Mucosa of stomach (tissue), 1 donor: ENCODE data around the gene BUB3.

ENCODE experiments used
- H3K27me3 ChIP-seq: one replicate; pipeline ENCODE4 v1.7.0; 2013; ENCODE audit warnings: mild to moderate bottlenecking, low read length; ENCODE audit not compliant: control insufficient read depth, insufficient read depth
- H3K36me3 ChIP-seq: one replicate; pipeline ENCODE4 v1.7.0; 2013; ENCODE audit warnings: low read length; ENCODE audit not compliant: control insufficient read depth, insufficient read depth
- H3K4me1 ChIP-seq: one replicate; pipeline ENCODE4 v1.7.0; 2013; ENCODE audit warnings: mild to moderate bottlenecking, low read length; ENCODE audit not compliant: control insufficient read depth, insufficient read depth
- H3K4me3 ChIP-seq: one replicate; pipeline ENCODE4 v1.7.0; 2013; ENCODE audit warnings: low read length
- H3K9ac ChIP-seq: one replicate; pipeline ENCODE4 v1.7.0; 2013; ENCODE audit warnings: mild to moderate bottlenecking, low read length, moderate library complexity
- H3K9me3 ChIP-seq: one replicate; pipeline ENCODE4 v1.7.0; 2013; ENCODE audit warnings: mild to moderate bottlenecking, low read length, moderate library complexity; ENCODE audit not compliant: control insufficient read depth
- donor health status: Pancreatic carcinoma.

BUB3 gene

DNA sequence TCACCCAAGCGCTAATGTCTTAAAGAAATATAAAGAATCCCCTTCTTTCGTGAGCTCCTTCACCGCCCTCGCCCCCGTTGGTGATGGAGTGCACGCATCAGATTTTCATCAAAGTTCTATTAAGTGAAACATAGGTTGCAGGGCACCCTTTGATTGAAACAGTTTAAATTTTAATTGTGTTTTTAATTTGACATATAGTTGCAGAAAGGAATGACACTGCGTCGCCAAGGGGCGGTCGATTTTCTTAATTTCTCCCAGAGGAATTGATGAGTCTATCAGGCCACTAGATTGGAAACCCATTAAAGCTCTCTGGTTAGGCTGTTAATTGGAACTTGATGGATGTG, 10.4 kb upstream of the BUB3 start:
- peaks cover 22% of the 10 kb centered on the region for H3K4me1 ChIP-seq
- H3K9ac ChIP-seq, result no peak overlapping the region
- no peaks in the 10 kb centered on the region for H3K9me3 ChIP-seq
- peaks cover 100% of the 10 kb centered on the region for H3K27me3 ChIP-seq
- H3K36me3 ChIP-seq, result no peaks in the 10 kb centered on the region
- no peak overlapping the region for H3K4me3 ChIP-seq

DNA sequence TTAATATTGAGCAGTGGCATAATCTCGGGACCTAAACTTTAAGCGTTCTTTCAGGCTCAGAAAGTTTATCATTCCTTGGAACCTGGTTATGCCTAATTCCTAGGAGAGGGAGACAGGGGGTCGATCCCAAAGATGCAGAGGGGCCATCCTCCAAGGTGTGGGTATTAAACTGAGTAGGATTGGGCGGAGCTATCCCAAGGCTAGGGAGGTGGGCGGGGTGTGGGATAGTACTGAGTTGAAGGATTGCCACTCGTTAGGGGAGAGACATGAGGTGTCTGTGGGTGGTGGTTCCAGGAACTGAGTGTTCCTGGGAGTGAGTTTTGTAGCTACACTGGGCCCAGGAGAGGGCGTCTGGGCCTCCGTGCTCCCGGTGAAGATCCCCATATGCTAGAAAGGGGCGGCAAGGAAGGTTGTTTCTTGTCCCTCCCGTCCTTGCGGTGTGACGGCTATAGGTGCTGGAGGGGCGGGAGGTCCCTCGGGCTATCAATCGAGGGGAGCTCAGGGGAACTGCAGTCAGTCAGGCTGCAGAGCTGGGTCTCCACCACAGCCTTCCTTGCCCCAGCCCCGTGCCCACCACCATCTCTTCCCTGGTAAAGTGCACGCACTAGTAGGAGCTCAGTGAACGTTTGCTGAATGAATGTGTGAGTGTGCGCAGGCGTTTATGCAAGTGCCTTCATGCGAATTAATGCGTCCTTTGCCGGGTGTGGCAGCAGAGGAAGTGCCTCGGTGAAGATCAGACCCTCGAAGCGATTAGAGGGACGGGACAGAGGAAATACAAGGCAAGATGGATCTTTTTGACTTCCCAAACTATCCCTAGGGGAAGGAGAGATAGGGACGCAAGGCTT, 9.3 kb upstream of the BUB3 start:
- peaks cover 16% of the 10 kb centered on the region for H3K4me1 ChIP-seq
- H3K9ac ChIP-seq, result no peak overlapping the region
- no peak overlapping the region for H3K4me3 ChIP-seq
- no peaks in the 10 kb centered on the region for H3K36me3 ChIP-seq
- peaks cover 100% of the 10 kb centered on the region for H3K27me3 ChIP-seq
- H3K9me3 ChIP-seq, result no peaks in the 10 kb centered on the region

DNA sequence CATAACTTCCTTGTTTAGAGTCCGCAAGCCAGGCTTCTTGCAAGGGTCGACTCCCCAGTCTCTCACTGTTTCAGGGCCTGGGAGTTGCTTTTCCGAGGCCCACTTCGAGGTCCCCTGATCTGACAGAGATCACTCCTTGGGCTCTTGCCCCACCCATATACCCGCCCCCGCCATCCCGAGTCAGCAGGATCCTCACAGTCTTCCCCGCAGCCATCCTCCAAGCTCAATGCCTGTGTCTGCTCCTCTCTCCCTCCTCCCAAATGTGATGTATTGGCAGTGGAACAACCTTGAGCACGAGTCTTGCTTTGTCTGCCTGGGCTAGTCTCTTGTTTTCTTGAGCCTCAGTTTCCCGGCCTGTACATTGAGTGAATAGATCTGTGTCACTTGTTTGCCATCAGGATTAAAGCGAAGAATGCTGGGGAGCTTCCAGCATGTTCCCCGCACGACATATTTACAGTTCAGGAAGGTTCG, 8.6 kb upstream of the BUB3 start:
- Histone ChIP-seq H3K4me3 (no peak overlapping the region), H3K9ac (no peak overlapping the region), H3K27me3 (peaks cover 100% of the 10 kb centered on the region), H3K4me1 (peaks cover 10% of the 10 kb centered on the region), H3K9me3 (no peaks in the 10 kb centered on the region), H3K36me3 (no peaks in the 10 kb centered on the region)

DNA sequence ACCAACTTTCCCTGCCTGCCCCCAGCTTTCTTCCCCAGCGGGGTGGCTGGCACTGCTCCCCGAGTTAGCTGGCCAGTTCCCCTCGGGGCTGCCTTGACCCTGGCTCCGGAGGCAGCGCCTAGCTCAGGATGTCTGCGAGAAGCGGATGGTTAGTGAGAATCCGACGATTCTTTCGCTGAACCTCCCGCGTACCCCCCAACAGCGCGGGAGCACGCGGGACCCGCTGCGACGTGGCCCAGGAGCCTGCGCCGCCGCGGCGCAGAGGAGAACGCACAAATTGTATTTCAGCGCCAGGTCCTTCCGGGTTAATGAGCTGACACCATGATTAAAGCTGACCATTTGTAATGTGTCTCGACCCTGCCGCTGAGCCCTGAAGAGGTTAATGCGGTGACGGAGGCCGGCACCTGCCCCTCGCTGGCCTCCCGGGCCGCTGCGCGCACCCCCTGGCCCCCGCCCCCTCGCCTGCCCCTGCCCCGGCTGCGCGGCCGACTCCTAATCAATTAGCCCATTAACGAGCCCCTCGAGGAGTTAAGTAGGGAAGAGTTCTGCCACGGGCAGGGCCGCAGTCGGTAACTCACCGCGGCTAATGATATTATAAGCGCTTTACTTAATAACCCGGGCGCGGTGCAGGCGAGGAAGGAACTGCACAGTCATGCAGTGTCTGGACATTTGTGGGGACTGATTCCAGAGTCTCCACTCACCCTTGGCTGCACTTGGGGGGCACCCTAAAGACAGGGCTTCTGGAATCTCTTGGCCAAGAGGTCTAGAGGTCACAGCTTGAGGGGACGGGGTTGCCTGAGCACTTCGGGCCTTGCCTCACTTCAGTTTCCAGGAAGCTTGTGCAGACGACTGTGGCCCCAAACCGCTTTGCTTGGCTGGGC, 7.9 kb upstream of the BUB3 start:
- Histone ChIP-seq H3K27me3 (peaks cover 100% of the 10 kb centered on the region), H3K4me1 (peaks cover 10% of the 10 kb centered on the region), H3K4me3 (no peak overlapping the region), H3K36me3 (no peaks in the 10 kb centered on the region), H3K9me3 (no peaks in the 10 kb centered on the region), H3K9ac (no peak overlapping the region)

DNA sequence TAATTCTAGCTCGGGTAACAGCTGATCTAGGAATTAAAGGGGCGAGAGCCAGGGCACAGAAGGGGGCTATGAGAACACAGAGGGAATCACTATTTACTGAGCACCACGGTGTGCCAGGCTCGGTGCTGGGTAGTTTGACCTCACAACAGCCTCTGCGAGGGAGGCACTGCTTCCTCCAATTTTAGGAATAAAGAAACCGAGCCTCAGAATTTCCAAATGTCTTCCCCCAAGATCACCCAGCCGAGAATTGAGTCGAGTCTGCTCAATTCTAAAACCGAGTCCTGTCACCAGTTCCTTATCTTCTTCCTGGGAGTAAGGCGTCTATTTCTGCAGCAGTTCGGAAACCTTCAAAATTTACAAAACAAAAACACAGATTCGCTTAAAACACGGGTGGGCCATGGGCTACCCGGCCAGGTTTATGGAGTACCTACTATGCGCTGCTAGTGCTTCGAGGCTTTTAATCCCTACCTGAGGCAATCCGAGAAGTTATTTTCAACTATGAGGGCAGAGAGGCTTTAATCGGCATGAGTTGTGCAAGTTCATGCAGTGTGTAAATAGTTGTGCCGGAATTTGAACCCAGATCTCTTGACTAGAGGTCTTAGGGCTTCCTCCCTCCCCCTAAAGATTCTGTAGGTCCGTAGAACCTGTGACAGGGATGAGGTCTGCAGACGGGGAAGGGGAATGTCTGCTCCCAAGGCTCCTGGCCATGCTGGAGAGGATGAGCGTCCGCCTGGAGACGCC, 7.1 kb upstream of the BUB3 start:
- Histone ChIP-seq H3K9me3 (no peaks in the 10 kb centered on the region), H3K4me1 (peaks cover 10% of the 10 kb centered on the region), H3K4me3 (no peak overlapping the region), H3K36me3 (no peaks in the 10 kb centered on the region), H3K9ac (no peak overlapping the region), H3K27me3 (peaks cover 100% of the 10 kb centered on the region)

DNA sequence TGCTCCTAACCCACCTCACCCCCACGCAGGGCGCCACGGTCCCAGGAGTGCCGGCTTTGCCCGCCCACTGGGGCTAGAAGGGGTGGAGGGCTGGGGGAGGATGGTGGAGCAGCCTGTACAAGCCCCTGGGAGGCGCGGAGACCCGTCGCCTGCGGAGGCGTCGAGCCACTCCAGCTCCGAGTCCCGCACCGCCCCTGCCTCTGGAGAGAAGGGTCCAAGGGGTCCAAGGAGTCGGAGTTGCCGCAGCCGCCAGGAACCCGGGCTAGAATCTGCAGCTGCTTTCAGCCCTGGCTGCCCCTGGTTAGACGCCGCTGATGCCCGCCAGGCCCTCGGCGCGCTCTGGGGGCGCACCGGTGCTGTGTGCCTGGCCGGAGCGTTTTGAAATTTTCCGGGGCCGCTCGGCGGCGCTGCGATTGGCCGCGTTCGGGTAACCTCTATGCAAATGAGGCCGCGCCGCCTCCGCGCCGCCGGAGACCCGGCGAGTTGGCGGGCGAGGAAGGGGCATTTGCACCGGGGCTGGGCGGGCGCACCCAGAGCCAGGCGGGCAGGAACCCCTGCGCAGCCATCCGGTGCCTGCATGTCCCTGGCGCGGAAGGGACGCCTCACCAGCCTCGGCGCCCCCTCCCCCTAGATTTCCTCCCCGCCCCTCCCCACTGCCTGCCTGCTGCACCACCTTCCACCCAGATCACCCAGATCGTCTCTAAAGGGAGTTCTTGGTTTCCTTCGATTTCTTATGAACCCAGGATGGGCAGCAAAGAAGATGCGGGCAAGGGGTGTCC, 6.4 kb upstream of the BUB3 start, which contains the start of gene HMX2:
TSS of gene HMX2 (plus strand) at position 502 of the 779 bp plus-strand sequence. CDS start at position 745, 243 bp downstream.
- Histone ChIP-seq H3K9me3 (no peaks in the 10 kb centered on the region), H3K9ac (no peak within 1 kb of the TSS), H3K36me3 (no peaks in the 10 kb centered on the region), H3K4me3 (no peak within 1 kb of the TSS), H3K27me3 (peaks cover 100% of the 10 kb centered on the region), H3K4me1 (peaks cover 10% of the 10 kb centered on the region)

DNA sequence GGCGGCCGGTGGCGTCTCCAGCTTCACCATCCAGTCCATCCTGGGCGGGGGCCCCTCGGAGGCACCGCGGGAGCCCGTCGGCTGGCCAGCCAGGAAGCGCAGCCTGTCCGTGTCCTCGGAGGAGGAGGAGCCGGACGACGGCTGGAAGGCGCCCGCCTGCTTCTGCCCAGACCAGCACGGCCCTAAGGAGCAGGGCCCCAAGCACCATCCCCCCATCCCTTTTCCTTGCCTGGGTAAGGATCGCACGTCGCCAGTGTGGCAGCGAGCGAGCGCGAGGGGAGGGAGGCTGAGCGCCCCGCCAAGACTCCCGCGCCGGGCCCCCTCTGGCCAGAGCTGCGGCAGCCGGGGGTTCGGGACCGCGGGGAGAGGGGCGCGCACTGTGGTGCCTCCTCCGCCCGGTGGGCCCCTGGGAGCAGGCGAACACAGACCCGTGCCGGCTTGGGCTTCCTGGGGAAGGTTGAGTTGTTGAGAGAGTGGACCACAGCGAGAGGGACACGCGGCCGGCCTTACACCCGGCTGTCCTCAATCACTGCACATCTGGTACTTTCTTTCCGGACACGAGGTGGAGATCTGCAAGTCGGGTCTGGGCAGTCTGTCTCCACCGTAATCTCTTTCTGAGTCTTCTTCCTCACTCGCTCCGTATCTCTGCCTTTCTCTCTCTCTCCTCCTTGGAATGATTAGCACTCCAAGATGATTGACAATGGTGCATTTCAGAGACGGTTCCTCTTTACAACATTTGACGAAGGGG, 5.6 kb upstream of the BUB3 start:
- H3K4me3 ChIP-seq, result no peak overlapping the region
- H3K9me3 ChIP-seq, result no peaks in the 10 kb centered on the region
- H3K9ac ChIP-seq, result no peak overlapping the region
- no peaks in the 10 kb centered on the region for H3K36me3 ChIP-seq
- H3K27me3 ChIP-seq, result peaks cover 100% of the 10 kb centered on the region
- H3K4me1 ChIP-seq, result peaks cover 10% of the 10 kb centered on the region

DNA sequence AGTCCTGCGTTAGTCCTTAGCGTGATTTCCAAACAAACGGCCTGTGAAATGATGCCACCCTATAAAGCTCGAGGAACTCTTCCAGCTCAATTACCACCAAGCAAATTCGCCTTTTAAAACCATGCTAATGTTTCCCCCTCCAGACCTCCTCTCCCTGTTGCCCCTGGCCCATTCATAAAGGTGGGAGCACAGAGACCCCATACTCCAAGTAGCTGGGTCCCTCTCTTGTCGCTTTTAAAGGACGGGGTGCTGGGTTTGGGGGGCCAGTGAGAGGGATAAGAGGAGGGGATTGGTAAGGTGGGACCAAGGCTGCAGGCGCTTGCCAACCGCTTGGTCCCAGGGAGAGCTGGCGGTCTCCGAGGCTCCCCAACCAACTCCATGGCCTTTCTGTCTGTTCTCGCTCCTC, 5.0 kb upstream of the BUB3 start:
- Histone ChIP-seq H3K9me3 (no peaks in the 10 kb centered on the region), H3K27me3 (peaks cover 95% of the 10 kb centered on the region), H3K9ac (no peak overlapping the region), H3K4me1 (peaks cover 10% of the 10 kb centered on the region), H3K4me3 (no peak overlapping the region), H3K36me3 (no peaks in the 10 kb centered on the region)

DNA sequence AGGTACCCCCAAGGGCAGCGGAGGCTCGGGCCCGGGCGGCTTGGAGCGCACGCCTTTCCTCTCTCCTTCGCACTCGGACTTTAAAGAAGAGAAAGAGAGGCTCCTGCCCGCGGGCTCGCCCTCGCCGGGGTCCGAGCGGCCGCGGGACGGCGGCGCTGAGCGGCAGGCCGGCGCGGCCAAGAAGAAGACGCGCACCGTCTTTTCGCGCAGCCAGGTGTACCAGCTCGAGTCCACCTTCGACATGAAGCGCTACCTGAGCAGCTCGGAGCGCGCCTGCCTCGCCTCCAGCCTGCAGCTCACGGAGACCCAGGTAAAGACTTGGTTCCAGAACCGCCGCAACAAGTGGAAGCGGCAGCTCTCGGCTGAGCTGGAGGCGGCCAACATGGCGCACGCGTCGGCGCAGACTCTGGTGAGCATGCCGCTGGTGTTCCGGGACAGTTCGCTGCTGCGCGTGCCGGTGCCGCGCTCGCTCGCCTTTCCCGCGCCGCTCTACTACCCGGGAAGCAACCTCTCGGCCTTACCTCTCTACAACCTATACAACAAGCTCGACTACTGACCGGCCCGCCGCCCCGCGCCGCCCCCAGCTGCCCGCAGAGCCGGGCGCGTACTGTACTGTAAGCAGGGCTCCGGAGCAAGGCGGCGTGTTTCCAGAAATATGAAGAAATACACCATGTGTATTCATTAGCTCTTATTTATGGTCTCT, 4.5 kb upstream of the BUB3 start:
- no peaks in the 10 kb centered on the region for H3K9me3 ChIP-seq
- no peak overlapping the region for H3K4me3 ChIP-seq
- H3K9ac ChIP-seq, result no peak overlapping the region
- no peaks in the 10 kb centered on the region for H3K36me3 ChIP-seq
- H3K27me3 ChIP-seq, result peaks cover 90% of the 10 kb centered on the region
- peaks cover 10% of the 10 kb centered on the region for H3K4me1 ChIP-seq

DNA sequence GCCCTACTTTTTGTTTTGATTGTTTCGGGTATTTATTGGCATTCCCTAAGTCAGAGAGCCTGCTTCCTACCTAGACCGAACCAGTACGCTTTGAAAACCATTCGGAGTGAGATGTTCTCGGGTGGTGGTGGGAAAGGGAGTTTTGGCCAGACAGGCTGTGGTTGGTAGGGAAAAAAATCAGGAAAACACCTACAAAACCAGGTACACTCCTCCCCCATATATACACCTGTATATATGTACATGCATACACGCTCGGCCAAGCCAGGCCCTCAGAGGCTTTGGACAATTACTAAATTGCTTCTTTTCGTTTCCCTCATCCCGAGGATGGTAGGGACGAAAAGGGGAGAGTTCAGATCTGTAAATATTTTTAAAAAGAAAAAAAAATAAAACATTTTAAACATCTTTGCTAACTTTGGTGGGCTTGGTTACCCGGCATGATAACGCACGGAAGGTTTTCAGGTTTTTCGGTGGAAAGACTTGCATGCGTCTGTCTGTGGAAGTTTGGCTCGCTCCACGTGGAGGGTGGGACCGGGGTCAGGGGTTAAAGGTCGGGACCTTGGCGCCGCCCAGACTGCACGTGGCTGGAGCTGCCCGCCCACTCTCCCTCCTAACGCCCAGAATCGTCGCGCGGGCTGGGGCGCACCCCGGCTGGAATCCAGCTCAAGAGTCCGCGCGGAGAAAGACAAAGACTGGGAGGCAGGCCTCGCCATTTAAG, 3.8 kb upstream of the BUB3 start:
- Histone ChIP-seq H3K4me3 (peak overlapping the region; percentile 6), H3K9ac (no peak overlapping the region), H3K27me3 (peaks cover 83% of the 10 kb centered on the region), H3K36me3 (no peaks in the 10 kb centered on the region), H3K9me3 (no peaks in the 10 kb centered on the region), H3K4me1 (peaks cover 16% of the 10 kb centered on the region)
